Brain microvascular endothelial cell (primary cell): ENCODE results near the gene SNX32.

Experiments
- DNase-seq: peaks from one replicate; pipeline ENCODE4 v3.0.0-alpha.2; 2020
- H3K27ac ChIP-seq: fragments of 250-450 bp; sonication (Bioruptor Pico); 2 replicates; pipeline ENCODE4 v1.5.1; 2020; ENCODE audit warnings: mild to moderate bottlenecking, moderate library complexity
- H3K27me3 ChIP-seq: fragments of 250-450 bp; sonication (Bioruptor Pico); replicated peaks from 2 replicates; pipeline ENCODE4 v1.5.1; 2020; ENCODE audit warnings: mild to moderate bottlenecking
- H3K36me3 ChIP-seq: fragments of 250-450 bp; sonication (Bioruptor Pico); replicated peaks from 2 replicates; pipeline ENCODE4 v1.5.1; 2020; ENCODE audit warnings: mild to moderate bottlenecking
- H3K4me3 ChIP-seq: 2 replicates; pipeline ENCODE4 v1.5.1; 2011; ENCODE audit warnings: low read depth, mild to moderate bottlenecking, control low read depth, low read length, moderate library complexity
- CTCF ChIP-seq: IDR thresholded peaks from 2 replicates; pipeline ENCODE4 v1.5.1; 2011; ENCODE audit warnings: low read depth, mild to moderate bottlenecking, moderate library complexity, low read length, control low read depth, inconsistent platforms; ENCODE audit errors: missing control alignments
- in situ Hi-C: cut with HindIII; loops from 2 replicates; pipeline ENCODE4 v1.10.0; 2017; ENCODE audit warnings: low sequenced_read_pairs, low pct_ligation_motif_present

The SNX32 gene

GRCh38 chr11:65802841-65803240 lies 30.9 kb upstream of the SNX32 start:
- no peak for TF ChIP-seq CTCF
- H3K27me3 ChIP-seq: peaks cover 13% of the 10 kb centered on the region
- no peak overlapping the region for H3K4me3 ChIP-seq
- DNase-seq: no peak
- no peaks in the 10 kb centered on the region for H3K36me3 ChIP-seq
- in situ Hi-C loops: no loop called here
- H3K27ac ChIP-seq: no peak overlapping the region

- Histone ChIP-seq H3K36me3 (no peaks in the 10 kb centered on the region), H3K4me3 (no peak overlapping the region), H3K27ac (no peak overlapping the region), H3K27me3 (peaks cover 15% of the 10 kb centered on the region)
- no peak for DNase-seq
- in situ Hi-C loops: no loop called here
- no peak for TF ChIP-seq CTCF
Observed at GRCh38 chr11:65803797-65804492, 29.8 kb upstream of the SNX32 start.

- DNase-seq: no peak
- in situ Hi-C loops: no loop called here
- no peak overlapping the region for H3K27ac ChIP-seq
- H3K27me3 ChIP-seq: peaks cover 17% of the 10 kb centered on the region
- H3K36me3 ChIP-seq: no peaks in the 10 kb centered on the region
- H3K4me3 ChIP-seq: no peak overlapping the region
- TF ChIP-seq CTCF: no peak
Observed at GRCh38 chr11:65806979-65807378, 26.8 kb upstream of the SNX32 start.

- in situ Hi-C loops: no loop called here
- Histone ChIP-seq H3K27me3 (peaks cover 13% of the 10 kb centered on the region), H3K36me3 (no peaks in the 10 kb centered on the region), H3K4me3 (no peak overlapping the region), H3K27ac (no peak overlapping the region)
- no peak for TF ChIP-seq CTCF
- no peak for DNase-seq
Observed at GRCh38 chr11:65808744-65809341, 24.9 kb upstream of the SNX32 start.

- Histone ChIP-seq H3K27ac (no peak overlapping the region), H3K27me3 (peaks cover 7% of the 10 kb centered on the region), H3K4me3 (no peak overlapping the region), H3K36me3 (no peaks in the 10 kb centered on the region)
- in situ Hi-C loops: no loop called here
- TF ChIP-seq CTCF: no peak
- DNase-seq: no peak
Observed at GRCh38 chr11:65809496-65809895, 24.3 kb upstream of the SNX32 start.
